Measurements from ENCODE around the gene N4BP2. TPM values are rescaled to one million over a fixed set of nuclear protein-coding genes. Genes with fewer than 3 reads are reported as not detected.

The N4BP2 gene
- total RNA-seq, 4 donors from 2014 or later, result 7.8 to 23.7 (median 10.3) TPM

GRCh38 chr4:40185830-40186664 lies 129.4 kb downstream of the N4BP2 start:
- H3K9me3 ChIP-seq, result no peaks in the 10 kb centered on the region

GRCh38 chr4:40186665-40187014 lies 130.0 kb downstream of the N4BP2 start:
- H3K4me3 ChIP-seq, result no peak overlapping the region
- DNase-seq (ENCODE audit: low spot score in 2 of 2), result no peak
- H3K4me1 ChIP-seq, result no peaks in the 10 kb centered on the region
- WGBS, result 67% methylated on average over 1 of the region's 1 CpG
- H3K27ac ChIP-seq, result no peak overlapping the region
- TF ChIP-seq CTCF (IDR thresholded peaks at IDR 0.05) (no peak), POLR2AphosphoS5 (IDR thresholded peaks at IDR 0.05) (no peak), EP300 (IDR thresholded peaks at IDR 0.05) (no peak), POLR2A (IDR thresholded peaks at IDR 0.05) (no peak)
- H3K36me3 ChIP-seq, result no peaks in the 10 kb centered on the region
- no peaks in the 10 kb centered on the region for H3K9me3 ChIP-seq
- H3K27me3 ChIP-seq, result no peaks in the 10 kb centered on the region

More at GRCh38 chr4:40185830-40186664, 129.4 kb downstream of the N4BP2 start:
- Histone ChIP-seq H3K36me3 (no peaks in the 10 kb centered on the region), H3K4me1 (no peaks in the 10 kb centered on the region), H3K27ac (no peak overlapping the region), H3K4me3 (no peak overlapping the region), H3K27me3 (no peaks in the 10 kb centered on the region)
- DNase-seq (ENCODE audit: low spot score in 2 of 2), result no peak
- TF ChIP-seq POLR2AphosphoS5 (IDR thresholded peaks at IDR 0.05) (no peak), POLR2A (IDR thresholded peaks at IDR 0.05) (no peak), EP300 (IDR thresholded peaks at IDR 0.05) (no peak), CTCF (IDR thresholded peaks at IDR 0.05) (no peak)
- 80% methylated on average over 5 of the region's 5 CpGs for WGBS

- TF ChIP-seq CTCF (IDR thresholded peaks at IDR 0.05), result no peak
- no peak for TF ChIP-seq EP300 (IDR thresholded peaks at IDR 0.05)
- TF ChIP-seq POLR2A (IDR thresholded peaks at IDR 0.05), result no peak
- no peak for TF ChIP-seq POLR2AphosphoS5 (IDR thresholded peaks at IDR 0.05)
- Histone ChIP-seq H3K27ac (no peak overlapping the region), H3K4me1 (no peaks in the 10 kb centered on the region), H3K9me3 (no peaks in the 10 kb centered on the region), H3K4me3 (no peak overlapping the region), H3K27me3 (no peaks in the 10 kb centered on the region), H3K36me3 (no peaks in the 10 kb centered on the region)
- 83% methylated on average over 4 of the region's 4 CpGs for WGBS
- DNase-seq (ENCODE audit: low spot score in 2 of 2), result no peak
Observed at GRCh38 chr4:40187386-40187906, 130.8 kb downstream of the N4BP2 start.

- DNase-seq (ENCODE audit: low spot score in 2 of 2), result no peak
- TF ChIP-seq CTCF (IDR thresholded peaks at IDR 0.05) (no peak), EP300 (IDR thresholded peaks at IDR 0.05) (no peak), POLR2AphosphoS5 (IDR thresholded peaks at IDR 0.05) (no peak), POLR2A (IDR thresholded peaks at IDR 0.05) (no peak)
- H3K27me3 ChIP-seq, result no peaks in the 10 kb centered on the region
- no peaks in the 10 kb centered on the region for H3K9me3 ChIP-seq
- H3K36me3 ChIP-seq, result no peaks in the 10 kb centered on the region
- H3K27ac ChIP-seq, result no peak overlapping the region
- 82% methylated on average over 5 of the region's 5 CpGs for WGBS
- H3K4me3 ChIP-seq, result no peak overlapping the region
- H3K4me1 ChIP-seq, result no peaks in the 10 kb centered on the region
Observed at GRCh38 chr4:40190019-40190418, 133.4 kb downstream of the N4BP2 start.

GRCh38 chr4:40190465-40190864 lies 133.8 kb downstream of the N4BP2 start:
- H3K4me3 ChIP-seq, result no peak overlapping the region
- no peak overlapping the region for H3K27ac ChIP-seq
- 87% methylated on average over 5 of the region's 5 CpGs for WGBS
- H3K36me3 ChIP-seq, result no peaks in the 10 kb centered on the region
- no peaks in the 10 kb centered on the region for H3K4me1 ChIP-seq
- H3K27me3 ChIP-seq, result no peaks in the 10 kb centered on the region
- TF ChIP-seq POLR2AphosphoS5 (IDR thresholded peaks at IDR 0.05), result no peak
- no peak for TF ChIP-seq CTCF (IDR thresholded peaks at IDR 0.05)
- no peak for TF ChIP-seq EP300 (IDR thresholded peaks at IDR 0.05)
- no peak for TF ChIP-seq POLR2A (IDR thresholded peaks at IDR 0.05)
- H3K9me3 ChIP-seq, result no peaks in the 10 kb centered on the region
- DNase-seq (ENCODE audit: low spot score in 2 of 2), result no peak

All from suprapubic skin (tissue), 4 donors.